Fibroblast of lung (primary cell): Measurements from ENCODE around the gene TOR2A.

ENCODE experiments used
- EZH2 ChIP-seq: IDR thresholded peaks from 2 replicates; pipeline ENCODE4 v1.5.1; 2012; ENCODE audit warnings: low read length, control low read depth, mild to moderate bottlenecking; ENCODE audit errors: missing control alignments
- TF ChIP-seq, protein P1 (sequence below), 2 donors: IDR thresholded peaks in 1 of 2; conservative IDR thresholded peaks in 1 of 2; 1 replicate in 1 of 2; 2 replicates in 1 of 2; pipeline ENCODE4 v1.5.1; 2011 to 2012; ENCODE audit warnings: low read length in 2 of 2, control low read depth in 1 of 2, inconsistent platforms in 1 of 2, low read depth in 1 of 2, mild to moderate bottlenecking in 1 of 2

DNA sequence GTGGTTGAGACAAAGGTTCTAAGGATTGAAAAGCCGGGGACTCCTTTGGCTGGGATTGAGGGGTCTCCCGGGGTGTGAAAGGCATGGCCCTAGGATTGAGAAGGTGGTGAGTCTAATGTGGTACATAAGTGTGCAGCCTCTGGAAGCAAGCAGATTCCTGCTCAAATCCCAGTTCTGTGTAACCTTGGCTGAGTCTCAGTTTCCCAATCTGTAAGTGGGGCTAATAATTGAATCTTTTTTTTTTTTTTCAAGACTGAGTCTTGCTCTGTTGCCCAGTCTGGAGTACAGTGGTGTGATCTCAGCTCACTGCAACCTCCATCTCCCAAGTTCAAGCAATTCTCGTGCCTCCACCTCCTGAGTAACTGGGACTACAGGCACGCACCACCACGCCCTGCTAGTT, 37.5 kb upstream of the TOR2A start:
- TF ChIP-seq, protein P1, sequence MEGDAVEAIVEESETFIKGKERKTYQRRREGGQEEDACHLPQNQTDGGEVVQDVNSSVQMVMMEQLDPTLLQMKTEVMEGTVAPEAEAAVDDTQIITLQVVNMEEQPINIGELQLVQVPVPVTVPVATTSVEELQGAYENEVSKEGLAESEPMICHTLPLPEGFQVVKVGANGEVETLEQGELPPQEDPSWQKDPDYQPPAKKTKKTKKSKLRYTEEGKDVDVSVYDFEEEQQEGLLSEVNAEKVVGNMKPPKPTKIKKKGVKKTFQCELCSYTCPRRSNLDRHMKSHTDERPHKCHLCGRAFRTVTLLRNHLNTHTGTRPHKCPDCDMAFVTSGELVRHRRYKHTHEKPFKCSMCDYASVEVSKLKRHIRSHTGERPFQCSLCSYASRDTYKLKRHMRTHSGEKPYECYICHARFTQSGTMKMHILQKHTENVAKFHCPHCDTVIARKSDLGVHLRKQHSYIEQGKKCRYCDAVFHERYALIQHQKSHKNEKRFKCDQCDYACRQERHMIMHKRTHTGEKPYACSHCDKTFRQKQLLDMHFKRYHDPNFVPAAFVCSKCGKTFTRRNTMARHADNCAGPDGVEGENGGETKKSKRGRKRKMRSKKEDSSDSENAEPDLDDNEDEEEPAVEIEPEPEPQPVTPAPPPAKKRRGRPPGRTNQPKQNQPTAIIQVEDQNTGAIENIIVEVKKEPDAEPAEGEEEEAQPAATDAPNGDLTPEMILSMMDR (conservative IDR thresholded peaks at IDR 0.05 in 1 of 2, IDR thresholded peaks at IDR 0.05 in 1 of 2; ENCODE audit: low read depth in 1 of 2, low read length in 2 of 2), result no peak
- TF ChIP-seq EZH2, result no peak
